SH-SY5Y (cell line): Measurements from ENCODE around the gene KRT82.

Source experiments
- GATA2 ChIP-seq: IDR thresholded peaks from 2 replicates; pipeline ENCODE4 v1.6.1; 2011; ENCODE audit warnings: mild to moderate bottlenecking, low read depth, low read length
- GATA3 ChIP-seq: IDR thresholded peaks from 2 replicates; pipeline ENCODE4 v1.6.1; 2011; ENCODE audit warnings: low read depth, mild to moderate bottlenecking, low read length, moderate library complexity

GRCh38 chr12:52415870-52416750 is 10.0 kb upstream of the KRT82 start:
- TF ChIP-seq GATA3 = no peak
- no peak for TF ChIP-seq GATA2
